ENCODE results near the gene LIMS1. TPM values are rescaled to one million over a fixed set of nuclear protein-coding genes. Genes with fewer than 3 reads are reported as not detected.

The LIMS1 gene
- total and polyA plus RNA-seq, 2 of the 13 experiments (the other 11 are each of a cell fraction or from before 2014, with no cell fraction given) = 38.3 to 49.6 TPM

DNA sequence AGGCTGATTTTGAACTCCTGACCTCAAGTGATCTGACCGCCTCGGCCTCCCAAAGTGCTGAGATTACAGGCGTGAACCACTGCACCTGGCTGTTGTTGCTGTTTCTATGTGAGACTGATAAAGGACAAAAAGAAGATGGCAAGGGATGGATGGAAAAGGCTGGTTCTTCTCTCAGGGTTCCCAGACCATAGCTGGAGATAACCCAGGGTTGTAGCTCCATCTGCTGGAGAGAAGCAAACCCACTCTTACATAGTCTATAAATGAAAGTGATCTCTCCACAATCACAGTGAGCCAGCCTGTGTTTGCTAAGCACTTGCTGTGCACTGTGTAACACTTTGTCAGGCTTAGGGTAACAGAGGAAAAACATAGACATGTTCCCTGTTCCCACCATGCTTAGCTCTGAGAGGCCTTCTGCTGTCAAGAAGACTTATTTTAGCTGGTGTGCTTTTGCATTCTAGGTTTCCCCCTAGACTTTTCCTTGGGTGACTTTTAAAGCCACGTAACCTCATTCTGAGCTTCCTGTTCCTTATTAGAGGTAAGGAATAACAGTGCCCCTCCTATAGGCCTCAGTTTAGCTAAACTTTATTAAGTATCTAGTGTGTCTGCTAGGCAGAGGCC, 49.7 kb downstream of the LIMS1 start (continued):
- TF ChIP-seq, protein P1, sequence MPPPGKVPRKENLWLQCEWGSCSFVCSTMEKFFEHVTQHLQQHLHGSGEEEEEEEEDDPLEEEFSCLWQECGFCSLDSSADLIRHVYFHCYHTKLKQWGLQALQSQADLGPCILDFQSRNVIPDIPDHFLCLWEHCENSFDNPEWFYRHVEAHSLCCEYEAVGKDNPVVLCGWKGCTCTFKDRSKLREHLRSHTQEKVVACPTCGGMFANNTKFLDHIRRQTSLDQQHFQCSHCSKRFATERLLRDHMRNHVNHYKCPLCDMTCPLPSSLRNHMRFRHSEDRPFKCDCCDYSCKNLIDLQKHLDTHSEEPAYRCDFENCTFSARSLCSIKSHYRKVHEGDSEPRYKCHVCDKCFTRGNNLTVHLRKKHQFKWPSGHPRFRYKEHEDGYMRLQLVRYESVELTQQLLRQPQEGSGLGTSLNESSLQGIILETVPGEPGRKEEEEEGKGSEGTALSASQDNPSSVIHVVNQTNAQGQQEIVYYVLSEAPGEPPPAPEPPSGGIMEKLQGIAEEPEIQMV (CRISPR knock-in tag; IDR thresholded peaks at IDR 0.05; ENCODE audit: low read depth) = 0 out of 2 replicates have a peak, but pooled peaks have one; percentile 36
- no peak for TF ChIP-seq ZNF678 (CRISPR knock-in tag; IDR thresholded peaks at IDR 0.05)
- TF ChIP-seq ZNF749 (CRISPR knock-in tag; IDR thresholded peaks at IDR 0.05; ENCODE audit: borderline replicate concordance) = no peak
- no peak for TF ChIP-seq FOXA1 (IDR thresholded peaks at IDR 0.05)
- no peak for TF ChIP-seq FOXA1 (CRISPR knock-in tag; IDR thresholded peaks at IDR 0.05)
- TF ChIP-seq ELF4 (CRISPR knock-in tag; IDR thresholded peaks at IDR 0.05; ENCODE audit: borderline replicate concordance) = no peak
- TF ChIP-seq, protein P2, sequence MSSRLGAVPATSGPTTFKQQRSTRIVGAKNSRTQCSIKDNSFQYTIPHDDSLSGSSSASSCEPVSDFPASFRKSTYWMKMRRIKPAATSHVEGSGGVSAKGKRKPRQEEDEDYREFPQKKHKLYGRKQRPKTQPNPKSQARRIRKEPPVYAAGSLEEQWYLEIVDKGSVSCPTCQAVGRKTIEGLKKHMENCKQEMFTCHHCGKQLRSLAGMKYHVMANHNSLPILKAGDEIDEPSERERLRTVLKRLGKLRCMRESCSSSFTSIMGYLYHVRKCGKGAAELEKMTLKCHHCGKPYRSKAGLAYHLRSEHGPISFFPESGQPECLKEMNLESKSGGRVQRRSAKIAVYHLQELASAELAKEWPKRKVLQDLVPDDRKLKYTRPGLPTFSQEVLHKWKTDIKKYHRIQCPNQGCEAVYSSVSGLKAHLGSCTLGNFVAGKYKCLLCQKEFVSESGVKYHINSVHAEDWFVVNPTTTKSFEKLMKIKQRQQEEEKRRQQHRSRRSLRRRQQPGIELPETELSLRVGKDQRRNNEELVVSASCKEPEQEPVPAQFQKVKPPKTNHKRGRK (CRISPR knock-in tag; IDR thresholded peaks at IDR 0.05) = peak; percentile 76; the same call in 1 of the 2 replicates
- TF ChIP-seq TGIF2 (CRISPR knock-in tag; IDR thresholded peaks at IDR 0.05) = 0 out of 2 replicates have a peak, but pooled peaks have one; percentile 32
- peak; percentile 61; the same call in 1 of the 2 replicates for TF ChIP-seq CBX5 (CRISPR knock-in tag; IDR thresholded peaks at IDR 0.05; ENCODE audit: borderline replicate concordance)
- TF ChIP-seq SP140L (CRISPR knock-in tag; IDR thresholded peaks at IDR 0.05; ENCODE audit: borderline replicate concordance) = no peak
- no peak for TF ChIP-seq ZNF879 (CRISPR knock-in tag; IDR thresholded peaks at IDR 0.05)
- TF ChIP-seq POLR2G (IDR thresholded peaks at IDR 0.05; ENCODE audit: low read depth, low read length) = no peak
- TF ChIP-seq POLR2AphosphoS5 (IDR thresholded peaks at IDR 0.05; ENCODE audit: low read depth, low read length) = no peak
- no peak for TF ChIP-seq ZNF17 (CRISPR knock-in tag; IDR thresholded peaks at IDR 0.05)
- 0 out of 2 replicates have a peak, but pooled peaks have one; percentile 17 for TF ChIP-seq GATAD1 (CRISPR knock-in tag; IDR thresholded peaks at IDR 0.05)
- TF ChIP-seq, protein P3, sequence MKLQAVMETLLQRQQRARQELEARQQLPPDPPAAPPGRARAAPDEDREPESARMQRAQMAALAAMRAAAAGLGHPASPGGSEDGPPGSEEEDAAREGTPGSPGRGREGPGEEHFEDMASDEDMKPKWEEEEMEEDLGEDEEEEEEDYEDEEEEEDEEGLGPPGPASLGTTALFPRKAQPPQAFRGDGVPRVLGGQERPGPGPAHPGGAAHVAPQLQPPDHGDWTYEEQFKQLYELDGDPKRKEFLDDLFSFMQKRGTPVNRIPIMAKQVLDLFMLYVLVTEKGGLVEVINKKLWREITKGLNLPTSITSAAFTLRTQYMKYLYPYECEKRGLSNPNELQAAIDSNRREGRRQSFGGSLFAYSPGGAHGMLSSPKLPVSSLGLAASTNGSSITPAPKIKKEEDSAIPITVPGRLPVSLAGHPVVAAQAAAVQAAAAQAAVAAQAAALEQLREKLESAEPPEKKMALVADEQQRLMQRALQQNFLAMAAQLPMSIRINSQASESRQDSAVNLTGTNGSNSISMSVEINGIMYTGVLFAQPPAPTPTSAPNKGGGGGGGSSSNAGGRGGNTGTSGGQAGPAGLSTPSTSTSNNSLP (IDR thresholded peaks at IDR 0.05; ENCODE audit: low read depth, low read length) = peak; percentile 80
- TF ChIP-seq ZNF331 (CRISPR knock-in tag; IDR thresholded peaks at IDR 0.05) = 0 out of 2 replicates have a peak, but pooled peaks have one; percentile 11
- TF ChIP-seq ZNF614 (CRISPR knock-in tag; IDR thresholded peaks at IDR 0.05; ENCODE audit: borderline replicate concordance) = 0 out of 2 replicates have a peak, but pooled peaks have one; percentile 64
- no peak for TF ChIP-seq ZNF746 (CRISPR knock-in tag; IDR thresholded peaks at IDR 0.05)
- TF ChIP-seq STAG1 (CRISPR knock-in tag; IDR thresholded peaks at IDR 0.05) = peak; percentile 98
- no peak for TF ChIP-seq PHB2 (IDR thresholded peaks at IDR 0.05; ENCODE audit: partially characterized antibody)
- peak; percentile 74; the same call in 1 of the 2 replicates for TF ChIP-seq GLI4 (CRISPR knock-in tag; IDR thresholded peaks at IDR 0.05; ENCODE audit: borderline replicate concordance)
- no peak for TF ChIP-seq ZNF75D (CRISPR knock-in tag; IDR thresholded peaks at IDR 0.05; ENCODE audit: borderline replicate concordance)
